NB4 (cell line): ENCODE data around the gene ZNF763.
"Not testable (repeated sequence)": the region's sequence is repeated elsewhere in the genome, so short reads cannot be mapped to it uniquely, and the experiment has no call there.

Experiments
- DNase-seq: peaks from one replicate; pipeline ENCODE4 v3.0.0; 2010; ENCODE audit warnings: low read depth
- H3K4me3 ChIP-seq: one replicate; pipeline ENCODE4 v1.5.1; 2011; ENCODE audit warnings: mild to moderate bottlenecking, low read depth, low read length, moderate library complexity
- CTCF ChIP-seq: IDR thresholded peaks from one replicate; pipeline ENCODE4 v1.5.1; 2012; ENCODE audit warnings: low read depth, low read length
- MYC ChIP-seq: IDR thresholded peaks from 2 replicates; pipeline ENCODE4 v1.6.1; 2011; ENCODE audit warnings: low read depth, low read length
- POLR2A ChIP-seq: IDR thresholded peaks from 2 replicates; pipeline ENCODE4 v1.6.1; 2011; ENCODE audit warnings: mild to moderate bottlenecking; ENCODE audit not compliant: insufficient read length; ENCODE audit errors: extremely low read depth
- TF ChIP-seq, protein P1 (sequence below): IDR thresholded peaks from 2 replicates; pipeline ENCODE4 v1.6.1; 2011; ENCODE audit warnings: low read depth, low read length

The ZNF763 gene

GRCh38 chr19:11987405-11988281 is 22.8 kb downstream of the ZNF763 start:
- H3K4me3 ChIP-seq, result peak overlapping the region; percentile 92
- TF ChIP-seq, protein P1, sequence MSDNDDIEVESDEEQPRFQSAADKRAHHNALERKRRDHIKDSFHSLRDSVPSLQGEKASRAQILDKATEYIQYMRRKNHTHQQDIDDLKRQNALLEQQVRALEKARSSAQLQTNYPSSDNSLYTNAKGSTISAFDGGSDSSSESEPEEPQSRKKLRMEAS, result no peak
- peak; percentile 89 for TF ChIP-seq POLR2A
- 0 out of 2 replicates have a peak, but pooled peaks have one; percentile 8 for TF ChIP-seq MYC
- peak; percentile 97 for DNase-seq

DNA sequence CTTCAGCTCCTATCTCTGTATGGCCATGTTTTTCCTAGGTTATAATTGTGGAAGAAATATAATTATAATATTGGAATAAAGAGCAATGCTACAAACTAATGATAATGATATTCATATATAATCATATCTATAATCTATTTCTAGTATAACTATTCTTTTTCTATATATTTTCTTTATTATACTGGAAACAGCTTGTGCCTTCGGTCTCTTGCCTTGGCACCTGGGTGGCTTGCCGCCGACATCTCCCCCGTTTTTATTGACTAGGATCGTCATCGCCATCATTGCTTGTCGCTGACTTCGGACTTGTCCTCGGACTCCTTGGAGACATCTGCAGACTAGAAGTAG is 24.2 kb downstream of the ZNF763 start:
- TF ChIP-seq, protein P1, result no peak
- TF ChIP-seq CTCF, result no peak
- TF ChIP-seq MYC, result no peak
- no peak for TF ChIP-seq POLR2A
- DNase-seq, result no peak
- H3K4me3 ChIP-seq, result peak overlapping the region; percentile 92

DNA sequence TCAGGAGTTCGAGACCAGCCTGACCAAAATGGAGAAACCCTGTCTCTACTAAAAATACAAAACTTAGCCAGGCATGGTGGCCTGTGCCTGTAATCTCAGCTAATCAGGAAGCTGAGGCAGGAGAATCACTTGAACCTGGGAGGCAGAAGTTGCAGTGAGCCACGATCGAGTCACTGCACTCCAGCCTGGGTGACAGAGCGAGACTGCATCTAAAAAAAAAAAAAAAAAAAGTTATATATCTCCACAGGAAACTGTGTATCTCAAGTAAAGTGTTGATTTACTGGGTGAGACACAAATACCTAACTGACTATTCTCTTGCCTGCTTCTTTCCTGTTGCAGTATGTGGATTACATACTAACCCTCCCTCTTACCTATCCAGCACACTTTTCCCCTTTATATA is 27.1 kb downstream of the ZNF763 start:
- DNase-seq, H3K4me3 ChIP-seq: not testable (repeated sequence)

- no peak overlapping the region for H3K4me3 ChIP-seq
- peak; percentile 65 for DNase-seq
- TF ChIP-seq POLR2A (no peak), CTCF (no peak)
These were observed 30.3 kb downstream of the ZNF763 start for GRCh38 chr19:11995174-11995573.

DNA sequence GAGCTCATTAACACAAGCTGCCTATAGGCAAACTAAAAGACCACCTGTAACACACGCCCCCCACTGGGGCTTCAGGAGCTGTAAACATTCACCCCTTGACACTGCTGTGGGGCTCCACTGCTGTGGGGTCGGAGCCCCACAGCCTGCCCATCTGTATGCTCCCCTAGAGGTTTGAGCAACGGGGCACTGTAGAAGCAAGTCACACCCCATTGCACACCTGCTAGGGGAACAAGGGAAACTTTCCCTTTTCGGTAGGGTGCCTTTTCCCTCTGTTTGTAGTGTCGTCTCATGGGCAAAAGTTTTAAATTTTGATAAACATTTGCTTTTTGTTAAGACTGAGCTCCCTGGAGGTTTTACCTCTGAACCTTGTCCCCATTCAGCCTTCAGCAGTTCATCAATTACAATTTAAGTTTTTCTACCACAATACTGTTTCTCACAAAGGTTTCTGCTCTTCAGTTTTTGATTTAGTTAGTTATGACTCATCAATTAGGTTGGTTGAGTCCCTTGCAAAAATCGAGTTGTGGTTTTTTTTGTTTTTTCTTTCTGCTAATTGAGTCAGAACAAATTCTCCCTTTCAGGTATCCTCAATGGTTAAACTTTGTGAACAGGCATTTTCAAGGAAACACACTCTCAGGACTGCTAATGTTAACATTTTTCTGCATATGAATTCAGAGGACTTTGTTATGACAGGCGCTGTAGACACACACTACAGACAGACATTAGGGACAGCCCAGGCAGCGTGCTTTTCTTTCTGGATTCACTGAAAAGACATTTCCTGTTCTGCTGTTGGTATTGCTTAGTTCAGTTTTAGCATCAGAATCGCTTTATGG is 35.5 kb downstream of the ZNF763 start:
- peak; percentile 17 for DNase-seq
- H3K4me3 ChIP-seq, result no peak overlapping the region
- TF ChIP-seq CTCF (no peak), POLR2A (no peak), MYC (no peak)
- TF ChIP-seq, protein P1, result no peak

GRCh38 chr19:12015015-12015752 is 50.3 kb downstream of the ZNF763 start:
- DNase-seq, result no peak
- no peak overlapping the region for H3K4me3 ChIP-seq
- TF ChIP-seq, protein P1, result no peak
- TF ChIP-seq MYC (no peak), CTCF (no peak), POLR2A (no peak)
